GM19463 (cell line): ENCODE data around the gene CCDC81.
"Not testable (repeated sequence)": the region's sequence is repeated elsewhere in the genome, so short reads cannot be mapped to it uniquely, and the experiment has no call there.

Experiments used
- ATAC-seq: cut with Tn5 transposase; IDR thresholded peaks from one replicate; pipeline ENCODE4 v1.9.1; 2021; ENCODE audit warnings: mild to moderate bottlenecking, moderate library complexity; ENCODE audit not compliant: unreplicated experiment

The CCDC81 gene

GRCh38 chr11:86386746-86387145 lies 12.1 kb downstream of the CCDC81 start:
- ATAC-seq, result no peak

- no peak for ATAC-seq
These were observed 13.5 kb downstream of the CCDC81 start for GRCh38 chr11:86388198-86388597.

- no peak for ATAC-seq
These were observed 15.8 kb downstream of the CCDC81 start for GRCh38 chr11:86390487-86390886.

GRCh38 chr11:86395061-86395551 lies 20.4 kb downstream of the CCDC81 start:
- no peak for ATAC-seq

GRCh38 chr11:86396396-86396795 lies 21.7 kb downstream of the CCDC81 start:
- ATAC-seq, result no peak

GRCh38 chr11:86397351-86397750 lies 22.7 kb downstream of the CCDC81 start:
- no peak for ATAC-seq

GRCh38 chr11:86398106-86398505 lies 23.4 kb downstream of the CCDC81 start:
- ATAC-seq, result no peak

- no peak for ATAC-seq
These were observed 28.8 kb downstream of the CCDC81 start for GRCh38 chr11:86403458-86403857.

- ATAC-seq, result no peak
These were observed 34.2 kb downstream of the CCDC81 start for GRCh38 chr11:86408845-86409244.

- ATAC-seq, result no peak
These were observed 39.3 kb downstream of the CCDC81 start for GRCh38 chr11:86414032-86414431.

- ATAC-seq, result no peak
These were observed 40.3 kb downstream of the CCDC81 start for GRCh38 chr11:86415026-86415425.

- no peak for ATAC-seq
These were observed 41.8 kb downstream of the CCDC81 start for GRCh38 chr11:86416494-86416893.

- ATAC-seq, result not testable (repeated sequence)
These were observed 42.3 kb downstream of the CCDC81 start for GRCh38 chr11:86416951-86417350.

GRCh38 chr11:86418106-86418505 lies 43.4 kb downstream of the CCDC81 start:
- ATAC-seq, result no peak

- no peak for ATAC-seq
These were observed 43.8 kb downstream of the CCDC81 start for GRCh38 chr11:86418513-86418912.

- no peak for ATAC-seq
These were observed 44.2 kb downstream of the CCDC81 start for GRCh38 chr11:86418917-86419316.

GRCh38 chr11:86421946-86422345 lies 47.3 kb downstream of the CCDC81 start:
- no peak for ATAC-seq

- no peak for ATAC-seq
These were observed 47.7 kb downstream of the CCDC81 start for GRCh38 chr11:86422371-86422770.

GRCh38 chr11:86423488-86423887 lies 48.8 kb downstream of the CCDC81 start:
- not testable (repeated sequence) for ATAC-seq

GRCh38 chr11:86427441-86427840 lies 52.8 kb downstream of the CCDC81 start:
- no peak for ATAC-seq

- no peak for ATAC-seq
These were observed 56.6 kb downstream of the CCDC81 start for GRCh38 chr11:86431258-86431657.

GRCh38 chr11:86433361-86434095 lies 58.8 kb downstream of the CCDC81 start:
- not testable (repeated sequence) for ATAC-seq

- no peak for ATAC-seq
These were observed 61.0 kb downstream of the CCDC81 start for GRCh38 chr11:86435711-86436110.
